Adrenal gland (tissue), 5 donors: ENCODE results near the gene REPS1.

Experiments used
- POLR2A ChIP-seq, 2 donors: fragments of 450-650 bp; IDR thresholded peaks; one replicate each; pipeline ENCODE4 v1.6.1; 2017; ENCODE audit warnings: antibody characterized with exemption in 2 of 2, mild to moderate bottlenecking in 2 of 2, moderate library complexity in 1 of 2
- TF ChIP-seq, protein P1 (sequence below), 6 experiments: fragments of 450-650 bp in 4 of 6; fragments of 200-600 bp in 2 of 6; sonication (generic) in 1 of 6; IDR thresholded peaks; 1 replicate in 5 of 6; 2 replicates in 1 of 6; pipeline versions ENCODE4 v1.5.1 to v1.8.0; 2016 to 2021; ENCODE audit warnings: antibody characterized with exemption in 6 of 6, mild to moderate bottlenecking in 2 of 6, moderate library complexity in 1 of 6
- donor health status: DM: no; HTN: no; CAD: no.

DNA sequence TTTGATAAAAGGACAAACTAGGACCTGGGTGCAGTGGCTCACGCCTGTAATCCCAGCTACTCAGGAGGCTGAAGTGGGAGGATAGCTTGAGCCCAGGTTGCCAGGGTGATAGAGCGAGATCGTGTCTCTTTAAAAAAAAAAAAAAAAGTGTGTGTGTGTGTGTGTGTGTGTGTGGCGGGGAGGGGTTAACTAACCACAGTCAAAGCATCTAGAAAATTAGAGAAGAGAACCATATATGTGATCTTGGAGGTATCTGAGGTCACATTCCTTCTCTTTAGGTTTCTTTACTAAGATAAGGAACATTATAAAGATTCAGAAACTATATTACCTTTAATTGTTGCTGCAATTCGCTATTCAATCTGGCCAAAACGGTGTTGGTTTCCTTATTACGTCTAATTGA, 80.9 kb downstream of the REPS1 start:
- TF ChIP-seq, protein P1, sequence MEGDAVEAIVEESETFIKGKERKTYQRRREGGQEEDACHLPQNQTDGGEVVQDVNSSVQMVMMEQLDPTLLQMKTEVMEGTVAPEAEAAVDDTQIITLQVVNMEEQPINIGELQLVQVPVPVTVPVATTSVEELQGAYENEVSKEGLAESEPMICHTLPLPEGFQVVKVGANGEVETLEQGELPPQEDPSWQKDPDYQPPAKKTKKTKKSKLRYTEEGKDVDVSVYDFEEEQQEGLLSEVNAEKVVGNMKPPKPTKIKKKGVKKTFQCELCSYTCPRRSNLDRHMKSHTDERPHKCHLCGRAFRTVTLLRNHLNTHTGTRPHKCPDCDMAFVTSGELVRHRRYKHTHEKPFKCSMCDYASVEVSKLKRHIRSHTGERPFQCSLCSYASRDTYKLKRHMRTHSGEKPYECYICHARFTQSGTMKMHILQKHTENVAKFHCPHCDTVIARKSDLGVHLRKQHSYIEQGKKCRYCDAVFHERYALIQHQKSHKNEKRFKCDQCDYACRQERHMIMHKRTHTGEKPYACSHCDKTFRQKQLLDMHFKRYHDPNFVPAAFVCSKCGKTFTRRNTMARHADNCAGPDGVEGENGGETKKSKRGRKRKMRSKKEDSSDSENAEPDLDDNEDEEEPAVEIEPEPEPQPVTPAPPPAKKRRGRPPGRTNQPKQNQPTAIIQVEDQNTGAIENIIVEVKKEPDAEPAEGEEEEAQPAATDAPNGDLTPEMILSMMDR (IDR thresholded peaks at IDR 0.05): no peak
- TF ChIP-seq POLR2A (IDR thresholded peaks at IDR 0.05): no peak
